HEK293 (cell line): Measurements from ENCODE around the gene RPS15A.
"Not testable (repeated sequence)": the region's sequence is repeated elsewhere in the genome, so short reads cannot be mapped to it uniquely, and the experiment has no call there.

Source experiments
- CTCF ChIP-seq: fragments of 450-650 bp; formaldehyde crosslinking; IDR thresholded peaks from 2 replicates; pipeline ENCODE4 v1.5.1; 2016; ENCODE audit warnings: missing biosample characterization, missing genetic modification characterization
- SP2 ChIP-seq: fragments of 450-650 bp; formaldehyde crosslinking; IDR thresholded peaks from 2 replicates; pipeline ENCODE4 v1.5.1; 2016; ENCODE audit warnings: missing biosample characterization, missing genetic modification characterization
- ZBTB8A ChIP-seq: fragments of 450-650 bp; formaldehyde crosslinking; IDR thresholded peaks from 2 replicates; pipeline ENCODE4 v1.5.1; 2016; ENCODE audit warnings: missing biosample characterization, missing genetic modification characterization
- ZEB2 ChIP-seq: fragments of 450-650 bp; formaldehyde crosslinking; IDR thresholded peaks from 2 replicates; pipeline ENCODE4 v1.5.1; 2016; ENCODE audit warnings: missing biosample characterization, missing genetic modification characterization
- ZNF19 ChIP-seq: fragments of 450-650 bp; formaldehyde crosslinking; IDR thresholded peaks from 2 replicates; pipeline ENCODE4; 2016; ENCODE audit warnings: missing biosample characterization, missing genetic modification characterization, low read depth
- ZNF24 ChIP-seq: fragments of 450-650 bp; formaldehyde crosslinking; IDR thresholded peaks from 2 replicates; pipeline ENCODE4 v1.5.1; 2016; ENCODE audit warnings: missing biosample characterization, missing genetic modification characterization
- ZNF274 ChIP-seq, 2 experiments: fragments of 200-500 bp in 1 of 2; fragments of 450-650 bp in 1 of 2; sonication (Bioruptor generic) in 1 of 2; formaldehyde crosslinking in 1 of 2; IDR thresholded peaks; 2 replicates each; pipeline versions ENCODE4 v1.5.1 to v1.6.1; 2014 to 2016; ENCODE audit warnings: borderline replicate concordance in 1 of 2, inconsistent platforms in 1 of 2, low read length in 1 of 2, missing biosample characterization in 1 of 2, missing genetic modification characterization in 1 of 2
- ZNF423 ChIP-seq: fragments of 450-650 bp; formaldehyde crosslinking; IDR thresholded peaks from 2 replicates; pipeline ENCODE4 v1.5.1; 2016; ENCODE audit warnings: missing biosample characterization, missing genetic modification characterization
- ZNF513 ChIP-seq: fragments of 450-650 bp; IDR thresholded peaks from 2 replicates; pipeline ENCODE4 v1.5.1; 2018; ENCODE audit warnings: missing biosample characterization, missing genetic modification characterization
- ZNF624 ChIP-seq: fragments of 450-650 bp; formaldehyde crosslinking; IDR thresholded peaks from 2 replicates; pipeline ENCODE4 v1.5.1; 2017; ENCODE audit warnings: missing biosample characterization, missing genetic modification characterization
- ZNF777 ChIP-seq: fragments of 450-650 bp; formaldehyde crosslinking; IDR thresholded peaks from 2 replicates; pipeline ENCODE4 v1.5.1; 2017; ENCODE audit warnings: missing biosample characterization, missing genetic modification characterization, borderline replicate concordance
- ZNF843 ChIP-seq: fragments of 450-650 bp; formaldehyde crosslinking; IDR thresholded peaks from 2 replicates; pipeline ENCODE4 v1.5.1; 2016; ENCODE audit warnings: missing biosample characterization, missing genetic modification characterization
- ZSCAN30 ChIP-seq: fragments of 450-650 bp; IDR thresholded peaks from 2 replicates; pipeline ENCODE4 v1.5.1; 2018; ENCODE audit warnings: missing biosample characterization, mild to moderate bottlenecking, missing genetic modification characterization, moderate library complexity
- TF ChIP-seq, protein P1 (sequence below): sonication (generic); formaldehyde crosslinking; IDR thresholded peaks from 2 replicates; pipeline ENCODE4 v1.8.1; 2022; ENCODE audit warnings: mild to moderate bottlenecking, moderate library complexity, missing genetic modification reagents

DNA sequence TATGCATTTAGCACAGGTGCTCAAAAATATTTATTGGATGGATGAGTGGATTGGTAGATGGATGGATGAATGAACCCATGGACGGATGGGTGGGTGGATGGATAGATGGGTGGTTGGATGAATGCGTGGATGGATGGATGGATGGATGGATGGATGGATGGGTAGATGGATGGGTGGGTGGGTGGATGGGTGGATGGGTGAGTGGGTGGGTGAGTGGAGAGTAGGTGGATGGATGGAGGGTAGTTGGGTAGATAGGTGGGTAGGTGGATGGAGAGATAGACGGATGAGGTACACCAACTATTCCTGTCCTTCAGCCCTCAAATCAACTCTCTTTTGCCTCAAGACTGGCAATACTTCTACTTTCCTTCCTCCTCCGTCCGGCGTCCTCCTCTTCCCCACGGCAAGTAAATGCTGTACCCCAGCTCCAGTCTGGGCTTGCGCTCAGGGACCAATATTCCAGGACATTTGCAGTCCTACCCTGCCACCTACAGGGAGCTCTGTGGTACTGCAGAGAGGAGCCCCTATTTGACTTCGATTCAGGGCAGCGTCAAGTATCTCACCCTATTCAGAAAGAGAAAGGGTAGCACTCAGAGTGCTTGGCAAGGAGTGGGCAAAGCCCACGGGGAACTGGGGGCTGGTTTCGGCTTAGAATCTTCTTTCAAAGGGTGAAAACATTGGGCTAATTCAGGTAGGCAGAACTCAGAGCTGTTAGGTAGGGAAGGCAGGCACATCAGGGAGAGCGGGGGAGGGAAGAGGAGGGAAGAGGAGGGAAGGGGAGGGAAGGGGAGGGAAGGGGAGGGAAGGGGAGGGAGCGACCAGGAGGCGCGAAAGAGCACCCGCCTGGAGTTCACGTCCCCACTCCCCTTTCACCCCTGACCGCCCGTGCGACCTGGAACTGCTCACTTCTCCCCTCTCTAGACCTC, 30.3 kb downstream of the RPS15A start:
- TF ChIP-seq ZBTB8A (tag by site-specific recombination); ZEB2; ZSCAN30; SP2; ZNF19 (tag by site-specific recombination); ZNF423 (tag by site-specific recombination); ZNF274 (IDR thresholded peaks at IDR 0.05; ENCODE audit: low read length); ZNF274 (tag by site-specific recombination; IDR thresholded peaks at IDR 0.05; ENCODE audit: borderline replicate concordance); ZNF624 (tag by site-specific recombination); ZNF843 (tag by site-specific recombination); ZNF24; ZNF777: not testable (repeated sequence)
- TF ChIP-seq ZNF513 (tag by site-specific recombination) (0 out of 2 replicates have a peak, but pooled peaks have one; percentile 11), CTCF (tag by site-specific recombination) (peak; percentile 43; the same call in 1 of the 2 replicates)
- TF ChIP-seq, protein P1, sequence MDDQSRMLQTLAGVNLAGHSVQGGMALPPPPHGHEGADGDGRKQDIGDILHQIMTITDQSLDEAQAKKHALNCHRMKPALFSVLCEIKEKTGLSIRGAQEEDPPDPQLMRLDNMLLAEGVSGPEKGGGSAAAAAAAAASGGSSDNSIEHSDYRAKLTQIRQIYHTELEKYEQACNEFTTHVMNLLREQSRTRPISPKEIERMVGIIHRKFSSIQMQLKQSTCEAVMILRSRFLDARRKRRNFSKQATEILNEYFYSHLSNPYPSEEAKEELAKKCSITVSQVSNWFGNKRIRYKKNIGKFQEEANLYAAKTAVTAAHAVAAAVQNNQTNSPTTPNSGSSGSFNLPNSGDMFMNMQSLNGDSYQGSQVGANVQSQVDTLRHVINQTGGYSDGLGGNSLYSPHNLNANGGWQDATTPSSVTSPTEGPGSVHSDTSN (CRISPR knock-in tag), result not testable (repeated sequence)
